K562 (cell line): ENCODE data around the gene ULK1. TPM values are rescaled to one million over a fixed set of nuclear protein-coding genes. Genes with fewer than 3 reads are reported as not detected.

ENCODE experiments used
- BMI1 ChIP-seq: fragments of 150-350 bp; IDR thresholded peaks from 2 replicates; pipeline ENCODE4 v1.6.1; 2014; ENCODE audit warnings: low read length
- CXXC5 ChIP-seq: fragments of 250-450 bp; sonication (Bioruptor Pico); IDR thresholded peaks from 2 replicates; pipeline ENCODE4 v1.8.0; 2022; ENCODE audit warnings: inconsistent platforms, mild to moderate bottlenecking, moderate library complexity
- NFE2L1 ChIP-seq: fragments of 450-650 bp; IDR thresholded peaks from 2 replicates; pipeline ENCODE4 v1.6.1; 2016; ENCODE audit warnings: missing genetic modification characterization, low read depth, mild to moderate bottlenecking, missing compliant biosample characterization, moderate library complexity, borderline replicate concordance
- NR1H2 ChIP-seq: sonication (generic); formaldehyde crosslinking; IDR thresholded peaks from 2 replicates; pipeline ENCODE4 v1.4.0; 2020; ENCODE audit warnings: mild to moderate bottlenecking, missing genetic modification reagents
- NUFIP1 ChIP-seq: fragments of 450-650 bp; IDR thresholded peaks from 2 replicates; pipeline ENCODE4 v1.6.1; 2018; ENCODE audit not compliant: partially characterized antibody
- SIN3B ChIP-seq: fragments of 450-650 bp; IDR thresholded peaks from 2 replicates; pipeline ENCODE4 v1.6.1; 2017; ENCODE audit warnings: low read depth, mild to moderate bottlenecking, moderate library complexity
- SREBF2 ChIP-seq: sonication (generic); formaldehyde crosslinking; IDR thresholded peaks from 2 replicates; pipeline ENCODE4 v1.4.0; 2020; ENCODE audit warnings: mild to moderate bottlenecking, missing genetic modification reagents
- polyA plus RNA-seq, 8 experiments: library from polyadenylated mRNA; depleted of rRNA in 4 of 8; stranded (reverse) in 5 of 8; unstranded in 3 of 8; fragments of >200 nt; fragmentation: Nextera tagmentation in 2 of 8; fragmentation: Illumina TruSeq in 1 of 8; extraction: Ambion mirVana in 2 of 8; extraction: Trizol in 1 of 8; gene quantifications; 2 replicates each; pipeline versions ENCODE4 v1.2.1 to v1.2.3, GENCODE V29; 2011 to 2014; ENCODE audit warnings: inconsistent platforms in 1 of 8, missing spikeins in 1 of 8
- total RNA-seq, 7 experiments: library from RNA; depleted of rRNA in 6 of 7; stranded (reverse); fragments of >200 nt in 6 of 7; fragmentation: Illumina TruSeq in 2 of 7; extraction: Trizol in 2 of 7; gene quantifications; 2 replicates each; pipeline versions ENCODE4 v1.2.1 to v1.2.3, GENCODE V29; 2011 to 2021; ENCODE audit warnings: low replicate concordance in 1 of 7
- TF ChIP-seq, protein P1 (sequence below): fragments of 250-450 bp; sonication (Bioruptor Pico); IDR thresholded peaks from 2 replicates; pipeline ENCODE4 v1.6.1; 2021; ENCODE audit warnings: mild to moderate bottlenecking
- TF ChIP-seq, protein P2 (sequence below): fragments of 450-650 bp; IDR thresholded peaks from 2 replicates; pipeline ENCODE4 v1.6.1; 2014; ENCODE audit warnings: low read depth, mild to moderate bottlenecking, moderate library complexity, borderline replicate concordance
- TF ChIP-seq, protein P3 (sequence below): sonication (generic); formaldehyde crosslinking; IDR thresholded peaks from 2 replicates; pipeline ENCODE4 v1.9.0; 2022; ENCODE audit warnings: mild to moderate bottlenecking, missing genetic modification reagents
- TF ChIP-seq, protein P4 (sequence below), 2 experiments: fragments of 450-650 bp in 1 of 2; IDR thresholded peaks; 2 replicates each; pipeline ENCODE4 v1.6.1; 2011 to 2017; ENCODE audit warnings: low read depth in 2 of 2, antibody characterized with exemption in 1 of 2, borderline replicate concordance in 1 of 2, low read length in 1 of 2, mild to moderate bottlenecking in 1 of 2, mixed read lengths in 1 of 2; ENCODE audit not compliant: control insufficient read depth in 1 of 2
- TF ChIP-seq, protein P5 (sequence below): sonication (generic); formaldehyde crosslinking; IDR thresholded peaks from 2 replicates; pipeline ENCODE4 v1.8.0; 2022; ENCODE audit warnings: missing genetic modification reagents, mild to moderate bottlenecking, moderate library complexity, borderline replicate concordance
- TF ChIP-seq, protein P6 (sequence below): sonication (generic); formaldehyde crosslinking; IDR thresholded peaks from 2 replicates; pipeline ENCODE4 v1.8.1; 2023; ENCODE audit warnings: mild to moderate bottlenecking, missing genetic modification reagents
- TF ChIP-seq, protein P7 (sequence below): fragments of 200-400 bp; formaldehyde crosslinking; IDR thresholded peaks from 2 replicates; pipeline ENCODE4 v1.6.1; 2017; ENCODE audit warnings: mild to moderate bottlenecking, low read depth, low read length, moderate library complexity
- TF ChIP-seq, protein P8 (sequence below): IDR thresholded peaks from 2 replicates; pipeline ENCODE4 v1.6.1; 2011; ENCODE audit not compliant: insufficient read length; ENCODE audit errors: extremely low read depth

Gene ULK1
- total and polyA plus RNA-seq, 9 of the 15 experiments (the other 6 are each of a cell fraction or from before 2014, with no cell fraction given), result 0.15 to 29.4 (median 2.5) TPM

DNA sequence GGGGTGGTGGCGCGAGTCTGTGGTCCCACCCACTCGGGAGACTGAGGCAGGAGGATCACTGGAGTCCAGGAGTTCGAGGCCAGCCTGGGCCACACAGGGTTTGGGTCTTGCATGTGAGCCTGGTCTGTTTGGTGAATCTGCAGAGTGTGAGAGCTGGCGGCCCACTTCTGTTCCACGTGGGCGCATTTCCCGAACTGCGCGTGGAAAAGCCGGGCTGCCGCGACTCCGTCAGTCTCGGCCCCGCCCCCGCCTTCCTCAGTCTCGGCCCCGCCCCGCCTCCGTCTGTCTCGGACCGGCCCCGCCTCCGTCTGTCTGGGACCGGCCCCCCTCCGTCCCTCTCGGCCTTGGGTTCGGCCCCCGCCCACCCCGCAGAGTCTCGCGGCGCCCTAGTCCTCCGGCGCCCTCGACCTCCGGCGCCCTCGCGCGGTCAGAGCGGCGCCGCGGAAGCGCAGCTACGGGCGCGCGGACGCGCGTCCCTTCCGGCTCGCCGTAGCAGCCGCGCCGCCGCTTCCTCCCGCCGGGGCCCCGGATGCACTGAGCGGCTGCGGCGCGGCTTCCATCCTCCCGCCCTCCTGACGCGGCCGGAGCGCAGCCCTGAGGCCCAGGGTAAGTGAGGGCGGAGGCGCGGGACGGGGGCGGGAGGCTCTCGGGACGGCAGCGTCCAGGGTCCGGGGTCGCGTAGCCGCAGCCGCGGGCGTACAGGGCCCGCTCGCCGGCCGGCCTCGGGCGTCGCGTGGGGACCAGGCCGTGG, 55.2 kb downstream of the ULK1 start, which contains the start of gene EP400 (continued):
- TF ChIP-seq CXXC5 (CRISPR knock-in tag) (peak; percentile 96), SIN3B (peak; percentile 85), NR1H2 (CRISPR knock-in tag) (0 out of 2 replicates have a peak, but pooled peaks have one; percentile 5), NFE2L1 (no peak), SREBF2 (CRISPR knock-in tag) (no peak), NUFIP1 (no peak), BMI1 (no peak)
- TF ChIP-seq, protein P1, sequence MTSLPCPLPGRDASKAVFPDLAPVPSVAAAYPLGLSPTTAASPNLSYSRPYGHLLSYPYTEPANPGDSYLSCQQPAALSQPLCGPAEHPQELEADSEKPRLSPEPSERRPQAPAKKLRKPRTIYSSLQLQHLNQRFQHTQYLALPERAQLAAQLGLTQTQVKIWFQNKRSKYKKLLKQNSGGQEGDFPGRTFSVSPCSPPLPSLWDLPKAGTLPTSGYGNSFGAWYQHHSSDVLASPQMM (CRISPR knock-in tag), result no peak
- TF ChIP-seq, protein P2, sequence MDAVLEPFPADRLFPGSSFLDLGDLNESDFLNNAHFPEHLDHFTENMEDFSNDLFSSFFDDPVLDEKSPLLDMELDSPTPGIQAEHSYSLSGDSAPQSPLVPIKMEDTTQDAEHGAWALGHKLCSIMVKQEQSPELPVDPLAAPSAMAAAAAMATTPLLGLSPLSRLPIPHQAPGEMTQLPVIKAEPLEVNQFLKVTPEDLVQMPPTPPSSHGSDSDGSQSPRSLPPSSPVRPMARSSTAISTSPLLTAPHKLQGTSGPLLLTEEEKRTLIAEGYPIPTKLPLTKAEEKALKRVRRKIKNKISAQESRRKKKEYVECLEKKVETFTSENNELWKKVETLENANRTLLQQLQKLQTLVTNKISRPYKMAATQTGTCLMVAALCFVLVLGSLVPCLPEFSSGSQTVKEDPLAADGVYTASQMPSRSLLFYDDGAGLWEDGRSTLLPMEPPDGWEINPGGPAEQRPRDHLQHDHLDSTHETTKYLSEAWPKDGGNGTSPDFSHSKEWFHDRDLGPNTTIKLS, result 0 out of 2 replicates have a peak, but pooled peaks have one; percentile 50
- TF ChIP-seq, protein P3, sequence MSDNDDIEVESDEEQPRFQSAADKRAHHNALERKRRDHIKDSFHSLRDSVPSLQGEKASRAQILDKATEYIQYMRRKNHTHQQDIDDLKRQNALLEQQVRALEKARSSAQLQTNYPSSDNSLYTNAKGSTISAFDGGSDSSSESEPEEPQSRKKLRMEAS (CRISPR knock-in tag), result peak; percentile 43
- TF ChIP-seq, protein P4, sequence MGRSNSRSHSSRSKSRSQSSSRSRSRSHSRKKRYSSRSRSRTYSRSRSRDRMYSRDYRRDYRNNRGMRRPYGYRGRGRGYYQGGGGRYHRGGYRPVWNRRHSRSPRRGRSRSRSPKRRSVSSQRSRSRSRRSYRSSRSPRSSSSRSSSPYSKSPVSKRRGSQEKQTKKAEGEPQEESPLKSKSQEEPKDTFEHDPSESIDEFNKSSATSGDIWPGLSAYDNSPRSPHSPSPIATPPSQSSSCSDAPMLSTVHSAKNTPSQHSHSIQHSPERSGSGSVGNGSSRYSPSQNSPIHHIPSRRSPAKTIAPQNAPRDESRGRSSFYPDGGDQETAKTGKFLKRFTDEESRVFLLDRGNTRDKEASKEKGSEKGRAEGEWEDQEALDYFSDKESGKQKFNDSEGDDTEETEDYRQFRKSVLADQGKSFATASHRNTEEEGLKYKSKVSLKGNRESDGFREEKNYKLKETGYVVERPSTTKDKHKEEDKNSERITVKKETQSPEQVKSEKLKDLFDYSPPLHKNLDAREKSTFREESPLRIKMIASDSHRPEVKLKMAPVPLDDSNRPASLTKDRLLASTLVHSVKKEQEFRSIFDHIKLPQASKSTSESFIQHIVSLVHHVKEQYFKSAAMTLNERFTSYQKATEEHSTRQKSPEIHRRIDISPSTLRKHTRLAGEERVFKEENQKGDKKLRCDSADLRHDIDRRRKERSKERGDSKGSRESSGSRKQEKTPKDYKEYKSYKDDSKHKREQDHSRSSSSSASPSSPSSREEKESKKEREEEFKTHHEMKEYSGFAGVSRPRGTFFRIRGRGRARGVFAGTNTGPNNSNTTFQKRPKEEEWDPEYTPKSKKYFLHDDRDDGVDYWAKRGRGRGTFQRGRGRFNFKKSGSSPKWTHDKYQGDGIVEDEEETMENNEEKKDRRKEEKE (IDR thresholded peaks at IDR 0.05; ENCODE audit: borderline replicate concordance in 1 of 2, control insufficient read depth in 1 of 2, low read depth in 2 of 2, low read length in 1 of 2), result no peak; a peak in 1 of 4 replicates
- TF ChIP-seq, protein P5, sequence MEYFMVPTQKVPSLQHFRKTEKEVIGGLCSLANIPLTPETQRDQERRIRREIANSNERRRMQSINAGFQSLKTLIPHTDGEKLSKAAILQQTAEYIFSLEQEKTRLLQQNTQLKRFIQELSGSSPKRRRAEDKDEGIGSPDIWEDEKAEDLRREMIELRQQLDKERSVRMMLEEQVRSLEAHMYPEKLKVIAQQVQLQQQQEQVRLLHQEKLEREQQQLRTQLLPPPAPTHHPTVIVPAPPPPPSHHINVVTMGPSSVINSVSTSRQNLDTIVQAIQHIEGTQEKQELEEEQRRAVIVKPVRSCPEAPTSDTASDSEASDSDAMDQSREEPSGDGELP, result peak; percentile 45; the same call in 1 of the 2 replicates
- TF ChIP-seq, protein P6, sequence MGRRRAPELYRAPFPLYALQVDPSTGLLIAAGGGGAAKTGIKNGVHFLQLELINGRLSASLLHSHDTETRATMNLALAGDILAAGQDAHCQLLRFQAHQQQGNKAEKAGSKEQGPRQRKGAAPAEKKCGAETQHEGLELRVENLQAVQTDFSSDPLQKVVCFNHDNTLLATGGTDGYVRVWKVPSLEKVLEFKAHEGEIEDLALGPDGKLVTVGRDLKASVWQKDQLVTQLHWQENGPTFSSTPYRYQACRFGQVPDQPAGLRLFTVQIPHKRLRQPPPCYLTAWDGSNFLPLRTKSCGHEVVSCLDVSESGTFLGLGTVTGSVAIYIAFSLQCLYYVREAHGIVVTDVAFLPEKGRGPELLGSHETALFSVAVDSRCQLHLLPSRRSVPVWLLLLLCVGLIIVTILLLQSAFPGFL (CRISPR knock-in tag), result no peak
- TF ChIP-seq, protein P7, sequence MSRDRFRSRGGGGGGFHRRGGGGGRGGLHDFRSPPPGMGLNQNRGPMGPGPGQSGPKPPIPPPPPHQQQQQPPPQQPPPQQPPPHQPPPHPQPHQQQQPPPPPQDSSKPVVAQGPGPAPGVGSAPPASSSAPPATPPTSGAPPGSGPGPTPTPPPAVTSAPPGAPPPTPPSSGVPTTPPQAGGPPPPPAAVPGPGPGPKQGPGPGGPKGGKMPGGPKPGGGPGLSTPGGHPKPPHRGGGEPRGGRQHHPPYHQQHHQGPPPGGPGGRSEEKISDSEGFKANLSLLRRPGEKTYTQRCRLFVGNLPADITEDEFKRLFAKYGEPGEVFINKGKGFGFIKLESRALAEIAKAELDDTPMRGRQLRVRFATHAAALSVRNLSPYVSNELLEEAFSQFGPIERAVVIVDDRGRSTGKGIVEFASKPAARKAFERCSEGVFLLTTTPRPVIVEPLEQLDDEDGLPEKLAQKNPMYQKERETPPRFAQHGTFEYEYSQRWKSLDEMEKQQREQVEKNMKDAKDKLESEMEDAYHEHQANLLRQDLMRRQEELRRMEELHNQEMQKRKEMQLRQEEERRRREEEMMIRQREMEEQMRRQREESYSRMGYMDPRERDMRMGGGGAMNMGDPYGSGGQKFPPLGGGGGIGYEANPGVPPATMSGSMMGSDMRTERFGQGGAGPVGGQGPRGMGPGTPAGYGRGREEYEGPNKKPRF, result no peak
- TF ChIP-seq, protein P8, sequence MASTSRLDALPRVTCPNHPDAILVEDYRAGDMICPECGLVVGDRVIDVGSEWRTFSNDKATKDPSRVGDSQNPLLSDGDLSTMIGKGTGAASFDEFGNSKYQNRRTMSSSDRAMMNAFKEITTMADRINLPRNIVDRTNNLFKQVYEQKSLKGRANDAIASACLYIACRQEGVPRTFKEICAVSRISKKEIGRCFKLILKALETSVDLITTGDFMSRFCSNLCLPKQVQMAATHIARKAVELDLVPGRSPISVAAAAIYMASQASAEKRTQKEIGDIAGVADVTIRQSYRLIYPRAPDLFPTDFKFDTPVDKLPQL, result no peak
